ENCODE results near the gene PTPN14. TPM values are rescaled to one million over a fixed set of nuclear protein-coding genes. Genes with fewer than 3 reads are reported as not detected.
A peak's percentile ranks its signal among the peaks of the same experiment; 100 is the strongest.

Gene PTPN14
- total and polyA plus RNA-seq, 2 donors, result 1.3 to 4.3 TPM

GRCh38 chr1:214553142-214553710 lies 1.8 kb upstream of the PTPN14 start:
- peaks cover 34 to 39% of the 10 kb centered on the region in 2 donors for H3K27me3 ChIP-seq (ENCODE audit: control insufficient read depth in 2 of 2, insufficient read depth in 1 of 2, low read length in 1 of 2)
- no peak overlapping the region for H3K27ac ChIP-seq (ENCODE audit: low read depth in 1 of 2, low read length in 1 of 2)
- no peak overlapping the region for H3K4me3 ChIP-seq (ENCODE audit: low read length in 2 of 2)
- 96% methylated on average over 5 of the region's 5 CpGs for WGBS
- peaks cover 0 to 1% of the 10 kb centered on the region in 2 donors for H3K9me3 ChIP-seq (ENCODE audit: control insufficient read depth in 2 of 2, insufficient read depth in 1 of 2, low read length in 1 of 2)
- no peak for DNase-seq (ENCODE audit: low read depth in 6 of 9, low spot score in 9 of 9)
- H3K4me1 ChIP-seq (ENCODE audit: control insufficient read depth in 2 of 2, insufficient read depth in 2 of 2, low read length in 2 of 2), result peaks cover 0 to 10% of the 10 kb centered on the region in 2 donors
- H3K36me3 ChIP-seq (ENCODE audit: control insufficient read depth in 2 of 2, insufficient read depth in 2 of 2, low read length in 1 of 2), result no peaks in the 10 kb centered on the region

GRCh38 chr1:214552174-214552608 lies 789 bp upstream of the PTPN14 start:
- H3K36me3 ChIP-seq (ENCODE audit: control insufficient read depth in 2 of 2, insufficient read depth in 2 of 2, low read length in 1 of 2), result no peaks in the 10 kb centered on the region
- H3K9me3 ChIP-seq (ENCODE audit: control insufficient read depth in 2 of 2, insufficient read depth in 1 of 2, low read length in 1 of 2), result peaks cover 0 to 1% of the 10 kb centered on the region in 2 donors
- peak overlapping the region; percentile 59 to 85 for H3K27ac ChIP-seq (ENCODE audit: low read depth in 1 of 2, low read length in 1 of 2)
- H3K4me3 ChIP-seq (ENCODE audit: low read length in 2 of 2), result peak overlapping the region; percentile 52 to 58
- H3K4me1 ChIP-seq (ENCODE audit: control insufficient read depth in 2 of 2, insufficient read depth in 2 of 2, low read length in 2 of 2), result peaks cover 0 to 10% of the 10 kb centered on the region in 2 donors
- WGBS, result 8% methylated on average over 15 of the region's 15 CpGs
- peaks cover 34 to 39% of the 10 kb centered on the region in 2 donors for H3K27me3 ChIP-seq (ENCODE audit: control insufficient read depth in 2 of 2, insufficient read depth in 1 of 2, low read length in 1 of 2)
- no peak for DNase-seq (ENCODE audit: low read depth in 6 of 9, low spot score in 9 of 9)

GRCh38 chr1:214550857-214551435 lies 456 bp downstream of the PTPN14 start:
- peak in 2 of 9 donors; percentile 5 to 27 for DNase-seq (ENCODE audit: low read depth in 6 of 9, low spot score in 9 of 9)
- peaks cover 0 to 1% of the 10 kb centered on the region in 2 donors for H3K9me3 ChIP-seq (ENCODE audit: control insufficient read depth in 2 of 2, insufficient read depth in 1 of 2, low read length in 1 of 2)
- peak overlapping the region; percentile 48 to 83 for H3K27ac ChIP-seq (ENCODE audit: low read depth in 1 of 2, low read length in 1 of 2)
- H3K4me3 ChIP-seq (ENCODE audit: low read length in 2 of 2), result peak overlapping the region; percentile 50 to 58
- peaks cover 0 to 10% of the 10 kb centered on the region in 2 donors for H3K4me1 ChIP-seq (ENCODE audit: control insufficient read depth in 2 of 2, insufficient read depth in 2 of 2, low read length in 2 of 2)
- 2% methylated on average over 57 of the region's 57 CpGs for WGBS
- peaks cover 34 to 39% of the 10 kb centered on the region in 2 donors for H3K27me3 ChIP-seq (ENCODE audit: control insufficient read depth in 2 of 2, insufficient read depth in 1 of 2, low read length in 1 of 2)
- H3K36me3 ChIP-seq (ENCODE audit: control insufficient read depth in 2 of 2, insufficient read depth in 2 of 2, low read length in 1 of 2), result no peaks in the 10 kb centered on the region

GRCh38 chr1:214550013-214550856 lies 1.2 kb downstream of the PTPN14 start:
- no peak for DNase-seq (ENCODE audit: low read depth in 6 of 9, low spot score in 9 of 9)
- peak overlapping the region in 1 of 2 donors; percentile 60 for H3K27ac ChIP-seq (ENCODE audit: low read depth in 1 of 2, low read length in 1 of 2)
- peaks cover 0 to 10% of the 10 kb centered on the region in 2 donors for H3K4me1 ChIP-seq (ENCODE audit: control insufficient read depth in 2 of 2, insufficient read depth in 2 of 2, low read length in 2 of 2)
- peak overlapping the region; percentile 50 to 58 for H3K4me3 ChIP-seq (ENCODE audit: low read length in 2 of 2)
- peaks cover 0 to 1% of the 10 kb centered on the region in 2 donors for H3K9me3 ChIP-seq (ENCODE audit: control insufficient read depth in 2 of 2, insufficient read depth in 1 of 2, low read length in 1 of 2)
- no peaks in the 10 kb centered on the region for H3K36me3 ChIP-seq (ENCODE audit: control insufficient read depth in 2 of 2, insufficient read depth in 2 of 2, low read length in 1 of 2)
- H3K27me3 ChIP-seq (ENCODE audit: control insufficient read depth in 2 of 2, insufficient read depth in 1 of 2, low read length in 1 of 2), result peaks cover 34 to 39% of the 10 kb centered on the region in 2 donors
- 54% methylated on average over 24 of the region's 24 CpGs for WGBS

- no peak for DNase-seq (ENCODE audit: low read depth in 6 of 9, low spot score in 9 of 9)
- Histone ChIP-seq H3K4me1 (ENCODE audit: control insufficient read depth in 2 of 2, insufficient read depth in 2 of 2, low read length in 2 of 2) (peaks cover 0 to 10% of the 10 kb centered on the region in 2 donors), H3K4me3 (ENCODE audit: low read length in 2 of 2) (no peak overlapping the region), H3K9me3 (ENCODE audit: control insufficient read depth in 2 of 2, insufficient read depth in 1 of 2, low read length in 1 of 2) (peaks cover 0 to 1% of the 10 kb centered on the region in 2 donors), H3K27ac (ENCODE audit: low read depth in 1 of 2, low read length in 1 of 2) (no peak overlapping the region), H3K36me3 (ENCODE audit: control insufficient read depth in 2 of 2, insufficient read depth in 2 of 2, low read length in 1 of 2) (no peaks in the 10 kb centered on the region), H3K27me3 (ENCODE audit: control insufficient read depth in 2 of 2, insufficient read depth in 1 of 2, low read length in 1 of 2) (peaks cover 34 to 39% of the 10 kb centered on the region in 2 donors)
- WGBS, result 90% methylated on average over 7 of the region's 7 CpGs
These were observed 1.8 kb downstream of the PTPN14 start for GRCh38 chr1:214549604-214550003.

- H3K36me3 ChIP-seq (ENCODE audit: control insufficient read depth in 2 of 2, insufficient read depth in 2 of 2, low read length in 1 of 2), result no peaks in the 10 kb centered on the region
- 92% methylated on average over 2 of the region's 2 CpGs for WGBS
- peaks cover 34 to 37% of the 10 kb centered on the region in 2 donors for H3K27me3 ChIP-seq (ENCODE audit: control insufficient read depth in 2 of 2, insufficient read depth in 1 of 2, low read length in 1 of 2)
- no peak overlapping the region for H3K27ac ChIP-seq (ENCODE audit: low read depth in 1 of 2, low read length in 1 of 2)
- H3K4me1 ChIP-seq (ENCODE audit: control insufficient read depth in 2 of 2, insufficient read depth in 2 of 2, low read length in 2 of 2), result peaks cover 0 to 10% of the 10 kb centered on the region in 2 donors
- H3K9me3 ChIP-seq (ENCODE audit: control insufficient read depth in 2 of 2, insufficient read depth in 1 of 2, low read length in 1 of 2), result peaks cover 0 to 1% of the 10 kb centered on the region in 2 donors
- DNase-seq (ENCODE audit: low read depth in 6 of 9, low spot score in 9 of 9), result no peak
- no peak overlapping the region for H3K4me3 ChIP-seq (ENCODE audit: low read length in 2 of 2)
These were observed 2.4 kb downstream of the PTPN14 start for GRCh38 chr1:214548988-214549387.

- H3K27ac ChIP-seq (ENCODE audit: low read depth in 1 of 2, low read length in 1 of 2), result no peak overlapping the region
- WGBS, result 97% methylated on average over 4 of the region's 4 CpGs
- H3K27me3 ChIP-seq (ENCODE audit: control insufficient read depth in 2 of 2, insufficient read depth in 1 of 2, low read length in 1 of 2), result peaks cover 34 to 35% of the 10 kb centered on the region in 2 donors
These were observed 3.1 kb downstream of the PTPN14 start for GRCh38 chr1:214548271-214548670.

GRCh38 chr1:214547747-214548146 lies 3.7 kb downstream of the PTPN14 start:
- no peak overlapping the region for H3K27ac ChIP-seq (ENCODE audit: low read depth in 1 of 2, low read length in 1 of 2)
- H3K9me3 ChIP-seq (ENCODE audit: control insufficient read depth in 2 of 2, insufficient read depth in 1 of 2, low read length in 1 of 2), result peaks cover 0 to 1% of the 10 kb centered on the region in 2 donors
- H3K27me3 ChIP-seq (ENCODE audit: control insufficient read depth in 2 of 2, insufficient read depth in 1 of 2, low read length in 1 of 2), result peaks cover 32% of the 10 kb centered on the region in 2 donors
- no peak overlapping the region for H3K4me3 ChIP-seq (ENCODE audit: low read length in 2 of 2)
- H3K4me1 ChIP-seq (ENCODE audit: control insufficient read depth in 2 of 2, insufficient read depth in 2 of 2, low read length in 2 of 2), result peaks cover 0 to 10% of the 10 kb centered on the region in 2 donors
- H3K36me3 ChIP-seq (ENCODE audit: control insufficient read depth in 2 of 2, insufficient read depth in 2 of 2, low read length in 1 of 2), result no peaks in the 10 kb centered on the region
- no peak for DNase-seq (ENCODE audit: low read depth in 6 of 9, low spot score in 9 of 9)

More at GRCh38 chr1:214548271-214548670, 3.1 kb downstream of the PTPN14 start:
- Histone ChIP-seq H3K9me3 (ENCODE audit: control insufficient read depth in 2 of 2, insufficient read depth in 1 of 2, low read length in 1 of 2) (peaks cover 0 to 1% of the 10 kb centered on the region in 2 donors), H3K4me1 (ENCODE audit: control insufficient read depth in 2 of 2, insufficient read depth in 2 of 2, low read length in 2 of 2) (peaks cover 0 to 10% of the 10 kb centered on the region in 2 donors), H3K36me3 (ENCODE audit: control insufficient read depth in 2 of 2, insufficient read depth in 2 of 2, low read length in 1 of 2) (no peaks in the 10 kb centered on the region), H3K4me3 (ENCODE audit: low read length in 2 of 2) (no peak overlapping the region)
- DNase-seq (ENCODE audit: low read depth in 6 of 9, low spot score in 9 of 9), result no peak

Data from thymus (tissue), 11 donors.